Measurements from ENCODE around the gene NOC3L. TPM values are rescaled to one million over a fixed set of nuclear protein-coding genes. Genes with fewer than 3 reads are reported as not detected.
"Not testable (repeated sequence)": the region's sequence is repeated elsewhere in the genome, so short reads cannot be mapped to it uniquely, and the experiment has no call there.

Gene NOC3L
- total RNA-seq, 2 donors from 2014 or later, result 15.6 to 15.8 TPM

GRCh38 chr10:94353336-94353735 lies 9.4 kb downstream of the NOC3L start:
- Histone ChIP-seq H3K9me3 (no peaks in the 10 kb centered on the region), H3K27ac (no peak overlapping the region), H3K36me3 (peaks cover 0 to 5% of the 10 kb centered on the region in 2 donors), H3K4me1 (replicated peaks) (no peaks in the 10 kb centered on the region), H3K4me3 (no peak overlapping the region), H3K27me3 (replicated peaks; ENCODE audit: insufficient read depth) (no peaks in the 10 kb centered on the region)
- DNase-seq (ENCODE audit: low spot score), result no peak
- WGBS, result 92% methylated on average over 3 of the region's 3 CpGs
- TF ChIP-seq POLR2AphosphoS5 (IDR thresholded peaks at IDR 0.05) (no peak), POLR2A (IDR thresholded peaks at IDR 0.05) (no peak), CTCF (IDR thresholded peaks at IDR 0.05) (no peak)
- intact Hi-C loops (cut with DNase I), result no loop called here

GRCh38 chr10:94351089-94351488 lies 11.7 kb downstream of the NOC3L start:
- H3K36me3 ChIP-seq, result peaks cover 0 to 5% of the 10 kb centered on the region in 2 donors
- TF ChIP-seq CTCF (IDR thresholded peaks at IDR 0.05) (no peak), POLR2AphosphoS5 (IDR thresholded peaks at IDR 0.05) (no peak), POLR2A (IDR thresholded peaks at IDR 0.05) (no peak)

GRCh38 chr10:94350500-94350899 lies 12.2 kb downstream of the NOC3L start:
- H3K4me3 ChIP-seq; H3K27me3 ChIP-seq (replicated peaks; ENCODE audit: insufficient read depth); DNase-seq (ENCODE audit: low spot score); H3K27ac ChIP-seq; intact Hi-C loops (cut with DNase I); H3K4me1 ChIP-seq (replicated peaks); H3K9me3 ChIP-seq; H3K36me3 ChIP-seq: not testable (repeated sequence)
- WGBS, result 87% methylated on average over 4 of the region's 4 CpGs

More at GRCh38 chr10:94351089-94351488, 11.7 kb downstream of the NOC3L start:
- no peak overlapping the region for H3K4me3 ChIP-seq
- DNase-seq (ENCODE audit: low spot score), result no peak
- H3K27me3 ChIP-seq (replicated peaks; ENCODE audit: insufficient read depth), result no peaks in the 10 kb centered on the region
- H3K4me1 ChIP-seq (replicated peaks), result no peaks in the 10 kb centered on the region
- H3K9me3 ChIP-seq, result no peaks in the 10 kb centered on the region
- no peak overlapping the region for H3K27ac ChIP-seq
- intact Hi-C loops (cut with DNase I), result no loop called here

GRCh38 chr10:94349327-94349726 lies 13.4 kb downstream of the NOC3L start:
- intact Hi-C loops (cut with DNase I), result no loop called here
- peaks cover 0 to 5% of the 10 kb centered on the region in 2 donors for H3K36me3 ChIP-seq
- H3K27ac ChIP-seq, result no peak overlapping the region
- H3K27me3 ChIP-seq (replicated peaks; ENCODE audit: insufficient read depth), result no peaks in the 10 kb centered on the region
- no peak overlapping the region for H3K4me3 ChIP-seq
- TF ChIP-seq POLR2A (IDR thresholded peaks at IDR 0.05) (no peak), POLR2AphosphoS5 (IDR thresholded peaks at IDR 0.05) (no peak), CTCF (IDR thresholded peaks at IDR 0.05) (no peak)
- WGBS, result 78% methylated on average over 3 of the region's 3 CpGs
- H3K4me1 ChIP-seq (replicated peaks), result no peaks in the 10 kb centered on the region
- DNase-seq (ENCODE audit: low spot score), result no peak
- H3K9me3 ChIP-seq, result no peaks in the 10 kb centered on the region

- TF ChIP-seq CTCF (IDR thresholded peaks at IDR 0.05) (no peak), POLR2AphosphoS5 (IDR thresholded peaks at IDR 0.05) (no peak), POLR2A (IDR thresholded peaks at IDR 0.05) (no peak)
- no peak overlapping the region for H3K27ac ChIP-seq
- DNase-seq (ENCODE audit: low spot score), result no peak
- no peaks in the 10 kb centered on the region for H3K27me3 ChIP-seq (replicated peaks; ENCODE audit: insufficient read depth)
- no peaks in the 10 kb centered on the region for H3K36me3 ChIP-seq
- 83% methylated on average over 6 of the region's 6 CpGs for WGBS
- no peak overlapping the region for H3K4me3 ChIP-seq
- intact Hi-C loops (cut with DNase I), result no loop called here
- H3K9me3 ChIP-seq, result no peaks in the 10 kb centered on the region
- no peaks in the 10 kb centered on the region for H3K4me1 ChIP-seq (replicated peaks)
Observed at GRCh38 chr10:94344522-94345122, 18.1 kb downstream of the NOC3L start.

Measured in prostate gland (tissue), 2 donors.